Trophoblast cell (in vitro differentiated cells and primary cell): ENCODE results near the gene TRAPPC2.
A peak's percentile ranks its signal among the peaks of the same experiment; 100 is the strongest.

Experiments used
- DNase-seq, 2 donors: peaks; one replicate each; pipeline ENCODE4 v3.0.0-alpha.2; 2016
- H2AFZ ChIP-seq: 2 replicates; pipeline ENCODE4 v1.6.1; 2013; ENCODE audit warnings: low read length, moderate library complexity, mild to moderate bottlenecking; ENCODE audit not compliant: insufficient read depth, poor library complexity
- H2AK5ac ChIP-seq: 2 replicates; pipeline ENCODE4 v1.6.1; 2013; ENCODE audit warnings: mild to moderate bottlenecking, low read length
- H2BK120ac ChIP-seq: 2 replicates; pipeline ENCODE4 v1.6.1; 2013; ENCODE audit warnings: low read length, mild to moderate bottlenecking, moderate library complexity; ENCODE audit not compliant: insufficient read depth, poor library complexity
- H2BK12ac ChIP-seq: 2 replicates; pipeline ENCODE4 v1.6.1; 2013; ENCODE audit warnings: mild to moderate bottlenecking, low read length, moderate library complexity
- H2BK5ac ChIP-seq: 2 replicates; pipeline ENCODE4 v1.6.1; 2013; ENCODE audit warnings: low read length, low read depth, moderate library complexity, mild to moderate bottlenecking; ENCODE audit not compliant: poor library complexity
- H3K14ac ChIP-seq: 2 replicates; pipeline ENCODE4 v1.6.1; 2013; ENCODE audit warnings: mild to moderate bottlenecking, low read length
- H3K18ac ChIP-seq: 2 replicates; pipeline ENCODE4 v1.6.1; 2013; ENCODE audit warnings: mild to moderate bottlenecking, low read length
- H3K23ac ChIP-seq: 2 replicates; pipeline ENCODE4 v1.6.1; 2013; ENCODE audit warnings: low read length
- H3K27ac ChIP-seq: 2 replicates; pipeline ENCODE4 v1.5.1; 2013; ENCODE audit warnings: low read depth, mild to moderate bottlenecking, inconsistent platforms, low read length, moderate library complexity
- H3K27me3 ChIP-seq: 2 replicates; pipeline ENCODE4 v1.6.1; 2013; ENCODE audit warnings: inconsistent platforms, mild to moderate bottlenecking, low read length, moderate library complexity; ENCODE audit not compliant: insufficient read depth
- H3K36me3 ChIP-seq, 2 experiments: 1 replicate in 1 of 2; 2 replicates in 1 of 2; pipeline ENCODE4 v1.6.1; 2013; ENCODE audit warnings: low read length in 2 of 2, mild to moderate bottlenecking in 2 of 2, moderate library complexity in 1 of 2; ENCODE audit not compliant: insufficient read depth in 2 of 2, control insufficient read depth in 1 of 2
- H3K4ac ChIP-seq: 2 replicates; pipeline ENCODE4 v1.6.1; 2013; ENCODE audit warnings: low read depth, mild to moderate bottlenecking, low read length, moderate library complexity
- H3K4me1 ChIP-seq, 2 experiments: 1 replicate in 1 of 2; 2 replicates in 1 of 2; pipeline ENCODE4 v1.6.1; 2013; ENCODE audit warnings: low read length in 2 of 2, mild to moderate bottlenecking in 2 of 2, moderate library complexity in 1 of 2; ENCODE audit not compliant: insufficient read depth in 2 of 2, control insufficient read depth in 1 of 2
- H3K4me2 ChIP-seq: 2 replicates; pipeline ENCODE4 v1.6.1; 2013; ENCODE audit warnings: inconsistent platforms, mild to moderate bottlenecking, low read length, moderate library complexity
- H3K4me3 ChIP-seq: 2 replicates; pipeline ENCODE4 v1.5.1; 2013; ENCODE audit warnings: mild to moderate bottlenecking, low read depth, low read length, inconsistent platforms
- H3K79me1 ChIP-seq: one replicate; pipeline ENCODE4 v1.6.1; 2013; ENCODE audit warnings: low read length
- H3K79me2 ChIP-seq: 2 replicates; pipeline ENCODE4 v1.6.1; 2013; ENCODE audit warnings: low read length, mild to moderate bottlenecking; ENCODE audit not compliant: control insufficient read depth, insufficient read depth, poor library complexity
- H3K9ac ChIP-seq: 2 replicates; pipeline ENCODE4 v1.6.1; 2013; ENCODE audit warnings: mild to moderate bottlenecking, low read length
- H3K9me3 ChIP-seq: 2 replicates; pipeline ENCODE4 v1.6.1; 2013; ENCODE audit warnings: low read depth, mild to moderate bottlenecking, control low read depth, inconsistent platforms, low read length; ENCODE audit not compliant: insufficient read depth
- H4K12ac ChIP-seq: 2 replicates; pipeline ENCODE4 v1.6.1; 2013; ENCODE audit warnings: low read depth, mild to moderate bottlenecking, low read length, moderate library complexity
- H4K8ac ChIP-seq: 2 replicates; pipeline ENCODE4 v1.6.1; 2013; ENCODE audit warnings: low read depth, mild to moderate bottlenecking, low read length, moderate library complexity
- H4K91ac ChIP-seq: one replicate; pipeline ENCODE4 v1.6.1; 2013; ENCODE audit warnings: low read depth, mild to moderate bottlenecking, low read length, moderate library complexity
- WGBS: extraction: QIAGEN DNeasy Blood & Tissue Kit; methylation state at CpG from one replicate; pipeline ENCODE4 v1.1.7; 2013; ENCODE audit warnings: missing lambda C conversion rate; ENCODE audit not compliant: insufficient read length, insufficient coverage; ENCODE audit errors: extremely low coverage; 5-methylcytosine and 5-hydroxymethylcytosine counted together

TRAPPC2 gene

DNA sequence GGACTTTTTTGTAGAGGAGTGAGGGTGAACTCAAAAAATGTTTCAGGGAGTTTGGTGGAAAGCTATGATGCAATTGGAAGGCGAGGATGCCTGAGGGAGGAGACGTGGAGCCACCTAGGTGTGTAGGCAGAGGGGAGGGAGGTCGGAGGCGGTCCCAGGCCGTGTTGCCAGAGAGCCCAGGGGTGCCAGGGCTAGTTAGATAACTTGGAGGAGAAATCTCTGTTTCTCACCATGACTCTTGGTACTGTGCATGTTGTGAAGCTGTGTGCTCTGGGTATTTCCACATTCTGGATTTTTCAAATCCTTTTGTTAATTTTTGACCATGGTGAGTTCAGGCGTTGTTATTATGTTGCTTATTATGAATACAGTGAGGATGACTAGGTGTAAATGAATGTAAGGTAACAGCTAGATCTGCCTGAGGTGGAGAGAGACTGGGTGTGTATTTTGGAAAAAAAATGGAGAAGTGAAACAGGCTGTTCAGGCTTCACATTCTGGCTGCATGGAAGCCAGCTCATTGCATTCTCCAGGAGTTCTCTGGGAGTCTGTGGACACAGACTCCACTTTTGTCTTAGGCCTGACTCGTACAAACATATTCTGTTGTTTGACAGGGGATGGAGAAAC, 41.0 kb downstream of the TRAPPC2 start:
- Histone ChIP-seq H3K27ac (peak overlapping the region; percentile 67), H3K4ac (no peak overlapping the region), H2AFZ (peak overlapping the region; percentile 35), H3K9ac (no peak overlapping the region), H3K4me2 (peak overlapping the region; percentile 5), H3K14ac (no peak overlapping the region), H3K36me3 (peaks cover 0 to 3% of the 10 kb centered on the region in 2 experiments), H3K79me1 (peaks cover 8% of the 10 kb centered on the region), H3K9me3 (no peaks in the 10 kb centered on the region), H2BK5ac (no peak overlapping the region), H4K12ac (no peak overlapping the region), H2BK12ac (peak overlapping the region; percentile 53), H3K4me3 (no peak overlapping the region), H3K18ac (no peak overlapping the region), H4K91ac (no peak overlapping the region), H3K23ac (no peak overlapping the region), H2BK120ac (no peak overlapping the region), H4K8ac (no peak overlapping the region), H2AK5ac (no peak overlapping the region), H3K4me1 (peaks cover 7 to 12% of the 10 kb centered on the region in 2 experiments), H3K79me2 (peaks cover 16% of the 10 kb centered on the region), H3K27me3 (no peaks in the 10 kb centered on the region)
- no CpG with 5 or more reads among the region's 7 CpGs for WGBS
- peak; percentile 39 to 73 for DNase-seq

DNA sequence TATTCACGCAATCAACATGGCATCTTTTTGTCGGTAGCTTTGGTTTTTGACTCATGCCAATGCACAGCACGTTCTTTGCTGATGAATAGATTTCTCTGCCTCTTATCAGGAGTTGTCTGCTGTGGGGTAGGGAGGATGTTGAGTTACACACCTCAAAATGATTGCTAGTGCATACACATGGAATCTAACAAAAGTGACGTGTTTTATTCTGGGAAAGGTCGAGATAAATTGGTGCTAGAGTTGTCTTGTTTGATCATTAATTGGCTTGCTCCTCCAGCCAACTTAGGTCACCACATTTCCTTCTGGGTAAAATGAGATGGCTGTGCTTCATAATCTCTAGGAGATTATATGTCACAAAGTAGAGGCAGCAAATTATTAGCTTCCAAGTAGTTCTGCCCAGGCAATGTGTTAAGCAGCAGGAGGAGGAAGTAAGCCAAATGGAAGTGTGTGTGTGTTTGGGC, 41.6 kb downstream of the TRAPPC2 start:
- Histone ChIP-seq H3K23ac (no peak overlapping the region), H3K27ac (peak overlapping the region; percentile 7), H3K4ac (no peak overlapping the region), H2AFZ (no peak overlapping the region), H3K4me2 (no peak overlapping the region), H2BK120ac (no peak overlapping the region), H4K91ac (no peak overlapping the region), H2BK5ac (no peak overlapping the region), H3K9ac (no peak overlapping the region), H2AK5ac (no peak overlapping the region), H3K79me1 (peaks cover 8% of the 10 kb centered on the region), H2BK12ac (no peak overlapping the region), H3K4me3 (no peak overlapping the region), H3K9me3 (no peaks in the 10 kb centered on the region), H3K14ac (no peak overlapping the region), H4K12ac (no peak overlapping the region), H3K27me3 (no peaks in the 10 kb centered on the region), H3K79me2 (peaks cover 16% of the 10 kb centered on the region), H3K36me3 (peaks cover 0 to 3% of the 10 kb centered on the region in 2 experiments), H3K4me1 (peaks cover 7 to 12% of the 10 kb centered on the region in 2 experiments), H3K18ac (no peak overlapping the region), H4K8ac (no peak overlapping the region)
- WGBS: no CpG with 5 or more reads among the region's 5 CpGs
- DNase-seq: peak in 1 of 2 donors; percentile 70

DNA sequence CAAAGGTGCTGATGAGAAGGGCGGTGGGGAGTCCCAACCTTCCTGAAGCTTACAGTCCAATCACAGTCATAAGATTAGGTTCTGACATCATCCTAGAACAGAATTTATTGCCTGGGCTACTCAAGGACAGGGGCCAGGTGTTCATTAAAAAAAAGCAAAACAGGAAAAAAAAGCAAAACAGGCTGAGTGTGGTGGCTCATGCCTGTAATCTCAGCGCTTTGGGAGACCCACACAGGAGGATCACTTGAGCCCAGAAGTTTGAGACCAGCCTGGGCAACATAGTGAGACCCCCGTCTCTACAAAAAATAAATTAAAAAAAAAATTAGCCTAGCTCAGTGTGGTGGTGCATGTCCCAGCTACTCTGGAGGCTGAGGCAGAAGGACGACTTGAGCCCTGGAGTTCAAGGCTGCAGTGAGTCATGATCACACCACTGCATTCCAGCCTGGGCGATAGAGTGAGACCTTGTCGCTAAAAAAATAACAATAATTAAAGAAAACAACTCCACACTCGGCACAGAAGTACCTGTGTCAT, 42.5 kb downstream of the TRAPPC2 start:
- peak in 1 of 2 donors; percentile 33 for DNase-seq
- Histone ChIP-seq H3K18ac (no peak overlapping the region), H3K9ac (no peak overlapping the region), H4K12ac (no peak overlapping the region), H2BK5ac (no peak overlapping the region), H3K27me3 (no peaks in the 10 kb centered on the region), H3K27ac (peak overlapping the region; percentile 9), H3K4me3 (no peak overlapping the region), H3K14ac (no peak overlapping the region), H3K4me2 (no peak overlapping the region), H3K23ac (no peak overlapping the region), H2AK5ac (no peak overlapping the region), H3K79me2 (peaks cover 16% of the 10 kb centered on the region), H3K4ac (peak overlapping the region; percentile 62), H4K91ac (no peak overlapping the region), H3K36me3 (peaks cover 0 to 3% of the 10 kb centered on the region in 2 experiments), H3K9me3 (no peaks in the 10 kb centered on the region), H4K8ac (no peak overlapping the region), H2BK120ac (no peak overlapping the region), H3K4me1 (peaks cover 7 to 12% of the 10 kb centered on the region in 2 experiments), H2AFZ (no peak overlapping the region), H3K79me1 (peaks cover 8% of the 10 kb centered on the region), H2BK12ac (no peak overlapping the region)
- WGBS: no CpG with 5 or more reads among the region's 7 CpGs

DNA sequence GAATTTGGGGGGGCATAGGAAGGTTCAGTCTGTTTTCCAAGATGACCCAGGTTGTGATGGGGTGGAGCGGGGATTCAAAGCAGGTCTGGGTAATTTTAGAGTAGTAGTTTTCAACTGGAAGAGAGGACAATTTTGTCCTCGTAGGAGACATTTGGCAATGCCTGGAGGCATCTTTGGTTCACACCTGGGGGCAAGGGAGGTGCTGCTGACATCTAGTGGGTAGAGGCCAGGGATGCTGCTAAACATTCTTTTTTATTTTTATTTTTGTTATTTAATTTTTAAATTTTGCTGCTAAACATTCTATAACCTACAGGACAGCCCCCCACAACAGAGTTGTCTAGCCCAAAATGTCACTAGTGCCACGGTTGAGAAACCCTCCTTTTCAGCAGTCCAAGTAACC, 43.6 kb downstream of the TRAPPC2 start:
- Histone ChIP-seq H3K9ac (no peak overlapping the region), H4K12ac (no peak overlapping the region), H3K4me2 (peak overlapping the region; percentile 64), H3K27ac (peak overlapping the region; percentile 10), H2BK120ac (no peak overlapping the region), H3K4ac (peak overlapping the region; percentile 83), H4K8ac (no peak overlapping the region), H2BK5ac (no peak overlapping the region), H3K9me3 (no peaks in the 10 kb centered on the region), H3K79me2 (peaks cover 16% of the 10 kb centered on the region), H3K4me3 (no peak overlapping the region), H3K18ac (no peak overlapping the region), H2AK5ac (no peak overlapping the region), H3K79me1 (peaks cover 8% of the 10 kb centered on the region), H3K14ac (no peak overlapping the region), H2AFZ (no peak overlapping the region), H3K23ac (no peak overlapping the region), H4K91ac (no peak overlapping the region), H2BK12ac (no peak overlapping the region), H3K27me3 (no peaks in the 10 kb centered on the region), H3K36me3 (peaks cover 0 to 3% of the 10 kb centered on the region in 2 experiments), H3K4me1 (peaks cover 7 to 12% of the 10 kb centered on the region in 2 experiments)
- peak in 1 of 2 donors; percentile 47 for DNase-seq
- no CpG with 5 or more reads among the region's 3 CpGs for WGBS
